HCT116 (cell line): Measurements from ENCODE around the gene DNAJB8.

Source experiments
- EZH2 ChIP-seq: fragments of 200-600 bp; sonication (generic); IDR thresholded peaks from 2 replicates; pipeline ENCODE4 v1.6.1; 2017; ENCODE audit warnings: antibody characterized with exemption, mixed run types
- POLR2A ChIP-seq: IDR thresholded peaks from 2 replicates; pipeline ENCODE4 v1.7.0; 2011; ENCODE audit warnings: borderline replicate concordance; ENCODE audit not compliant: insufficient read depth, insufficient read length; ENCODE audit errors: extremely low read depth
- POLR2AphosphoS5 ChIP-seq: IDR thresholded peaks from 2 replicates; pipeline ENCODE4 v1.6.1; 2011; ENCODE audit warnings: mild to moderate bottlenecking, low read depth, low read length, moderate library complexity
- SIN3A ChIP-seq: IDR thresholded peaks from 2 replicates; pipeline ENCODE4 v1.6.1; 2012; ENCODE audit warnings: low read depth
- ZBTB33 ChIP-seq: IDR thresholded peaks from 2 replicates; pipeline ENCODE4 v1.6.1; 2011; ENCODE audit warnings: mild to moderate bottlenecking, low read length, moderate library complexity; ENCODE audit not compliant: insufficient replicate concordance; ENCODE audit errors: extremely low read depth
- ZNF274 ChIP-seq: fragments of 200-500 bp; sonication (Bioruptor generic); IDR thresholded peaks from 2 replicates; pipeline ENCODE4 v1.6.1; 2014; ENCODE audit warnings: mild to moderate bottlenecking, low read depth, low read length, inconsistent platforms
- TF ChIP-seq, protein P1 (sequence below), 3 experiments: fragments of 200-600 bp in 1 of 3; sonication (generic) in 1 of 3; IDR thresholded peaks in 2 of 3; conservative IDR thresholded peaks in 1 of 3; 2 replicates each; pipeline ENCODE4 v1.5.1; 2012 to 2017; ENCODE audit warnings: low read depth in 2 of 3, low read length in 2 of 3, antibody characterized with exemption in 1 of 3, borderline replicate concordance in 1 of 3, control low read depth in 1 of 3, mild to moderate bottlenecking in 1 of 3, mixed read lengths in 1 of 3, mixed run types in 1 of 3, moderate library complexity in 1 of 3; ENCODE audit not compliant: insufficient read depth in 1 of 3

GRCh38 chr3:128496019-128496601, 29.4 kb upstream of the DNAJB8 start:
- TF ChIP-seq, protein P1, sequence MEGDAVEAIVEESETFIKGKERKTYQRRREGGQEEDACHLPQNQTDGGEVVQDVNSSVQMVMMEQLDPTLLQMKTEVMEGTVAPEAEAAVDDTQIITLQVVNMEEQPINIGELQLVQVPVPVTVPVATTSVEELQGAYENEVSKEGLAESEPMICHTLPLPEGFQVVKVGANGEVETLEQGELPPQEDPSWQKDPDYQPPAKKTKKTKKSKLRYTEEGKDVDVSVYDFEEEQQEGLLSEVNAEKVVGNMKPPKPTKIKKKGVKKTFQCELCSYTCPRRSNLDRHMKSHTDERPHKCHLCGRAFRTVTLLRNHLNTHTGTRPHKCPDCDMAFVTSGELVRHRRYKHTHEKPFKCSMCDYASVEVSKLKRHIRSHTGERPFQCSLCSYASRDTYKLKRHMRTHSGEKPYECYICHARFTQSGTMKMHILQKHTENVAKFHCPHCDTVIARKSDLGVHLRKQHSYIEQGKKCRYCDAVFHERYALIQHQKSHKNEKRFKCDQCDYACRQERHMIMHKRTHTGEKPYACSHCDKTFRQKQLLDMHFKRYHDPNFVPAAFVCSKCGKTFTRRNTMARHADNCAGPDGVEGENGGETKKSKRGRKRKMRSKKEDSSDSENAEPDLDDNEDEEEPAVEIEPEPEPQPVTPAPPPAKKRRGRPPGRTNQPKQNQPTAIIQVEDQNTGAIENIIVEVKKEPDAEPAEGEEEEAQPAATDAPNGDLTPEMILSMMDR (IDR thresholded peaks at IDR 0.05 in 2 of 3, conservative IDR thresholded peaks at IDR 0.05 in 1 of 3; ENCODE audit: borderline replicate concordance in 1 of 3, insufficient read depth in 1 of 3, low read depth in 2 of 3, low read length in 2 of 3), result no peak
- TF ChIP-seq SIN3A, result no peak
- no peak for TF ChIP-seq POLR2A
- no peak for TF ChIP-seq ZBTB33
- TF ChIP-seq EZH2, result no peak
- TF ChIP-seq ZNF274, result no peak
- TF ChIP-seq POLR2AphosphoS5, result no peak
